Kidney epithelial cell (primary cell): ENCODE measurements around the gene ACTN2. TPM values are rescaled to one million over a fixed set of nuclear protein-coding genes. Genes with fewer than 3 reads are reported as not detected.
A peak's percentile ranks its signal among the peaks of the same experiment; 100 is the strongest.

Source experiments
- DNase-seq: peaks from one replicate; pipeline ENCODE4 v3.0.0-alpha.2; 2010; ENCODE audit warnings: low read depth
- H3K27me3 ChIP-seq: 2 replicates; pipeline ENCODE4 v1.6.0; 2011; ENCODE audit warnings: low read length; ENCODE audit not compliant: control insufficient read depth, insufficient read depth
- H3K36me3 ChIP-seq: 2 replicates; pipeline ENCODE4 v1.5.1; 2011; ENCODE audit warnings: low read length; ENCODE audit not compliant: control insufficient read depth, insufficient read depth
- H3K4me3 ChIP-seq: 2 replicates; pipeline ENCODE4 v1.5.1; 2011; ENCODE audit warnings: low read depth, mild to moderate bottlenecking, control low read depth, low read length
- CTCF ChIP-seq: IDR thresholded peaks from 2 replicates; pipeline ENCODE4 v1.5.1; 2011; ENCODE audit warnings: mild to moderate bottlenecking, moderate library complexity, low read length, control low read depth, inconsistent platforms; ENCODE audit not compliant: insufficient read depth, poor library complexity, severe bottlenecking
- total RNA-seq: library from RNA; depleted of rRNA; stranded (reverse); fragments of >200 nt; gene quantifications from 2 replicates; pipeline ENCODE4 v1.2.3, GENCODE V29; 2015

The ACTN2 gene
- total RNA-seq, 1 donor from 2014 or later, result 0.17 TPM

- no peaks in the 10 kb centered on the region for H3K27me3 ChIP-seq
- H3K36me3 ChIP-seq, result no peaks in the 10 kb centered on the region
- H3K4me3 ChIP-seq, result no peak overlapping the region
- peak; percentile 54 for TF ChIP-seq CTCF
- no peak for DNase-seq
Measured at GRCh38 chr1:236774926-236775325, 88.6 kb downstream of the ACTN2 start.

DNA sequence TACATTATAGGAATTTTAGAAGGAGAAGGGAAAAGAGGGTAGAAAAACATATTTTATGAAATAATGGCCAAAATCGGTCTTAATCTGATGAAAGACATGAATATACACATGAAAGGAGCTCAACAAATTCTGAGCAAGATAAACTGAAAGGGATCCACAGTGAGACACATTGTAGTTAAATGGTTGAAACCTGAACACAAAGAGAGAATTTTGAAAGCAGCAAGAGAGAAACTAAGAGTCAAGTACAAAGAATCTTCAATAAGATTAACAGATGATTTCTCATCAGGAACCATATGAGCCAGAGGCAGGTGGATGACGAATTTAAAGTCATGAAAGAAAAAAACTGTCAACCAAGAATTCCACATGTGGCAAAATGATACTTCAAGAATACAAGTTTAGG, 93.0 kb downstream of the ACTN2 start:
- no peaks in the 10 kb centered on the region for H3K36me3 ChIP-seq
- no peak for TF ChIP-seq CTCF
- no peaks in the 10 kb centered on the region for H3K27me3 ChIP-seq
- H3K4me3 ChIP-seq, result no peak overlapping the region
- no peak for DNase-seq

- Histone ChIP-seq H3K36me3 (no peaks in the 10 kb centered on the region), H3K4me3 (no peak overlapping the region), H3K27me3 (no peaks in the 10 kb centered on the region)
- DNase-seq, result no peak
- no peak for TF ChIP-seq CTCF
Measured at GRCh38 chr1:236785477-236785876, 99.2 kb downstream of the ACTN2 start.

DNA sequence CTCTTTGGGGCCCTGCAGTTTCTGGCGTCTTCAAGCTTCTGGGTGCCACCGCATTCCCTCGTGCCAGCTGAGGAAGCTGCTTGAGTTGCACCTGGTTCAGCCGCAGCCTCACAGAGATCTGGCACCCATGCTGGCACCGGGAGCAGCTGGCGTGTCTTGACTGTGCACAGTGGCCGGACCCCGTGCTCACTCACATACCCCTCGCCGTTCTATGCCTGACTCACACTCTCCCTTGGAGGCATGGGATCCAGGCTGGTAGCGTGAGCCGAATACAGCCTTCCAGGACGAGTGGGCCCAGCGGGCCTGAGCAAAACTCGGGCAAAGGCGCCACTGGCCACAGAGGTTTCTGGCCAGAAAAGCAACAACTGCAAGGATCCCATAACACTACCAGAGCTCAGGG, 100.2 kb downstream of the ACTN2 start:
- TF ChIP-seq CTCF, result no peak
- no peak for DNase-seq
- Histone ChIP-seq H3K4me3 (no peak overlapping the region), H3K36me3 (no peaks in the 10 kb centered on the region), H3K27me3 (no peaks in the 10 kb centered on the region)

- no peak for TF ChIP-seq CTCF
- H3K36me3 ChIP-seq, result no peaks in the 10 kb centered on the region
- peak overlapping the region; percentile 86 for H3K4me3 ChIP-seq
- no peak for DNase-seq
- no peaks in the 10 kb centered on the region for H3K27me3 ChIP-seq
Measured at GRCh38 chr1:236794585-236795034, 108.3 kb downstream of the ACTN2 start.

- Histone ChIP-seq H3K27me3 (no peaks in the 10 kb centered on the region), H3K4me3 (peak within 1 kb of the TSS; percentile 86), H3K36me3 (no peaks in the 10 kb centered on the region)
- no peak for TF ChIP-seq CTCF
- DNase-seq, result peak; percentile 92
Measured at GRCh38 chr1:236795035-236795756, 108.9 kb downstream of the ACTN2 start, which contains the start of gene MTR. MTR (plus strand) TSS chr1:236795292; CDS start chr1:236795704, 412 bp downstream.
